ENCODE measurements around the gene ZIC2.
"Not testable (repeated sequence)": the region's sequence is repeated elsewhere in the genome, so short reads cannot be mapped to it uniquely, and the experiment has no call there.

Gene ZIC2

GRCh38 chr13:100019780-100020356 lies 38.3 kb downstream of the ZIC2 start:
- no peak for DNase-seq (ENCODE audit: low read depth in 2 of 2)

- no peak for DNase-seq (ENCODE audit: low read depth in 2 of 2)
These were observed 41.2 kb downstream of the ZIC2 start for GRCh38 chr13:100022798-100023197.

- DNase-seq (ENCODE audit: low read depth in 2 of 2) = no peak
These were observed 42.4 kb downstream of the ZIC2 start for GRCh38 chr13:100024023-100024422.

GRCh38 chr13:100029933-100030332 lies 48.3 kb downstream of the ZIC2 start:
- DNase-seq (ENCODE audit: low read depth in 2 of 2) = no peak

GRCh38 chr13:100032642-100033041 lies 51.1 kb downstream of the ZIC2 start:
- DNase-seq (ENCODE audit: low read depth in 2 of 2) = not testable (repeated sequence)

- no peak for DNase-seq (ENCODE audit: low read depth in 2 of 2)
These were observed 54.4 kb downstream of the ZIC2 start for GRCh38 chr13:100035936-100036335.

All from stimulated activated CD8-positive, alpha-beta memory T cell treated with anti-CD3 and anti-CD28 coated beads, Interleukin-15, amount 100 ng/mL, for 4 hours (primary cell).